GM12875 (cell line): ENCODE measurements around the gene EGR2.

Source experiments
- H3K4me3 ChIP-seq: one replicate; pipeline ENCODE4 v1.5.1; 2011; ENCODE audit warnings: low read depth, low read length, control low read depth
- CTCF ChIP-seq: IDR thresholded peaks from 2 replicates; pipeline ENCODE4 v1.5.1; 2011; ENCODE audit warnings: low read depth, mild to moderate bottlenecking, control low read depth, inconsistent platforms, low read length, moderate library complexity, borderline replicate concordance; ENCODE audit not compliant: insufficient read depth

Gene EGR2

GRCh38 chr10:62839590-62839989 lies 23.4 kb upstream of the EGR2 start:
- H3K4me3 ChIP-seq = no peak overlapping the region
- no peak for TF ChIP-seq CTCF

DNA sequence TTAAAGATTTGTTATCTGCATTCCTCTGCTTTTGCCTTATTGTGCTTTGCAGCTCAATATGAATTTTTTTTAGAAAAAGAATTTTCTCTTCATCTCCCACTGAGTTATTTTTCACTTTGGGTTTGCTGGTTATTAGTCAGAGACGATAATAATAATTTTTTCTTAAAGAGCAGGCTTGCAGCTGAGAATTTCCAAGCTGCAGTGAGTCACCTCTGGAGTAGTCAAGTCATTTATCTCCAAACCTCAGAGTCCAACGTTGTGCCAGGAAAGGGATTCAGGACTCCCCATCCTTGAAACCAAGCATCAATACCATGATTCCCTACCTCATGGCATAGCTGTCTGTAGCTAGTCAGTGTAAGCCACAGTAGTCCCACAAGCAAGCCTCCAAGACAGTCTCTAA lies 15.2 kb upstream of the EGR2 start:
- no peak for TF ChIP-seq CTCF
- no peak overlapping the region for H3K4me3 ChIP-seq

GRCh38 chr10:62830679-62831078 lies 14.5 kb upstream of the EGR2 start:
- TF ChIP-seq CTCF = no peak
- no peak overlapping the region for H3K4me3 ChIP-seq

DNA sequence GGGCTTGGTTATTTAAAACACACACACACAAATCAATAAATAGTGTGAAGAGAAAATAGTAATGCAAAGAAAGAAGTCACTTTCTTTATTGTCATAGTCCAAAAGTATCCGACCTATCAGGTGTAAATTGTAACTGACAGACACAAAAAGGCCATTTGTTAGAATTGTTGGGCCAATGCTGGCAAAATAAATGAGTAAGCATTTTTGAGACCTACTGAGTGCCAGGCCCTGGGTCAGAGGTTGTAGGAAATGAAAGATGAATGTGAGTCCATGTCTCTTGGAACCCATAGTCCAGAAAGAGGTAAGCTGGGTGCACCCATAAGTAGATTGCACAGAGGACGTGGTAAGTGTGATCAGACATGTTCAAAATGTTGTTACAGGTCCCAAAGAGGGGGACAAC lies 13.5 kb upstream of the EGR2 start:
- no peak for TF ChIP-seq CTCF
- H3K4me3 ChIP-seq = no peak overlapping the region

DNA sequence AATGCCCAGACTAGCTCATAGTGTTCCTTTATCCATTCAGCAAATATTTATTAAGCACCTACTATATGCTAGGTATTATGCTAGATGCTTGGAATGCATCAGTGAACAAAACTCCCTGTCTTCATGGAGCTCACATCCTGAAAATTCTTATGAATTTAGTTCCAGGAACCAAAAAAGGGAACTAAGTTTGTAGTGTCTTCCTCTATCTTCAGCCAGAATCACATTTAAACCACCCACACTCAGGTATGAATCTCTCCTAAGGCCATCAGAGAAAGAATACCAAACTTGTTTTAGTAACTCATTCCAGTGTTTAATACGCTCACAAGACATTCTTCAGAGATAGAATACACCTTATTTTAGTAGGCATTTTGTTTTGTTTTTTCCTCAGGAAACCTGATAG lies 10.1 kb upstream of the EGR2 start:
- no peak for TF ChIP-seq CTCF

GRCh38 chr10:62820586-62820985 lies 4.4 kb upstream of the EGR2 start:
- TF ChIP-seq CTCF = no peak
- H3K4me3 ChIP-seq = no peak overlapping the region

More for the DNA sequence above, 10.1 kb upstream of the EGR2 start:
- H3K4me3 ChIP-seq = no peak overlapping the region

- H3K4me3 ChIP-seq = no peak overlapping the region
- no peak for TF ChIP-seq CTCF
Measured at GRCh38 chr10:62819141-62819920, 3.2 kb upstream of the EGR2 start.
